ENCODE results near the gene NELFCD. TPM values are rescaled to one million over a fixed set of nuclear protein-coding genes. Genes with fewer than 3 reads are reported as not detected.

The NELFCD gene
- total RNA-seq, 1 donor, result 46.7 TPM

- H3K36me3 ChIP-seq (ENCODE audit: insufficient read depth, low read length), result no peaks in the 10 kb centered on the region
- no peaks in the 10 kb centered on the region for H3K4me1 ChIP-seq (ENCODE audit: insufficient read depth, low read length)
- H2AFZ ChIP-seq (ENCODE audit: low read length), result no peak overlapping the region
- H3K27me3 ChIP-seq (ENCODE audit: insufficient read depth, low read length), result peaks cover 3% of the 10 kb centered on the region
- H3K4me3 ChIP-seq (ENCODE audit: insufficient read depth, low read length), result no peak overlapping the region
- TF ChIP-seq CTCF (IDR thresholded peaks at IDR 0.05; ENCODE audit: extremely low read depth, low read depth, low read length), result no peak
- H4K20me1 ChIP-seq (ENCODE audit: insufficient read depth, low read length), result no peaks in the 10 kb centered on the region
- no peak for DNase-seq (ENCODE audit: insufficient read length, low spot score, missing footprints)
- no peak overlapping the region for H3K27ac ChIP-seq (ENCODE audit: low read depth, low read length)
- no peak overlapping the region for H3K4me2 ChIP-seq (ENCODE audit: insufficient read depth, low read length)
- H3K9me3 ChIP-seq (ENCODE audit: low read depth, low read length), result peaks cover 3% of the 10 kb centered on the region
- no peaks in the 10 kb centered on the region for H3K79me2 ChIP-seq (ENCODE audit: insufficient read depth, low read length)
These were observed 7.2 kb upstream of the NELFCD start for GRCh38 chr20:58973866-58974265.

GRCh38 chr20:58975353-58975752 lies 5.7 kb upstream of the NELFCD start:
- Histone ChIP-seq H3K4me1 (ENCODE audit: insufficient read depth, low read length) (no peaks in the 10 kb centered on the region), H4K20me1 (ENCODE audit: insufficient read depth, low read length) (no peaks in the 10 kb centered on the region), H3K27ac (ENCODE audit: low read depth, low read length) (no peak overlapping the region), H3K9me3 (ENCODE audit: low read depth, low read length) (peaks cover 3% of the 10 kb centered on the region), H3K36me3 (ENCODE audit: insufficient read depth, low read length) (no peaks in the 10 kb centered on the region), H3K79me2 (ENCODE audit: insufficient read depth, low read length) (no peaks in the 10 kb centered on the region), H2AFZ (ENCODE audit: low read length) (no peak overlapping the region), H3K27me3 (ENCODE audit: insufficient read depth, low read length) (peaks cover 3% of the 10 kb centered on the region), H3K4me2 (ENCODE audit: insufficient read depth, low read length) (no peak overlapping the region), H3K4me3 (ENCODE audit: insufficient read depth, low read length) (no peak overlapping the region)
- DNase-seq (ENCODE audit: insufficient read length, low spot score, missing footprints), result no peak
- no peak for TF ChIP-seq CTCF (IDR thresholded peaks at IDR 0.05; ENCODE audit: extremely low read depth, low read depth, low read length)

- DNase-seq (ENCODE audit: insufficient read length, low spot score, missing footprints), result no peak
- H3K9me3 ChIP-seq (ENCODE audit: low read depth, low read length), result peaks cover 3% of the 10 kb centered on the region
These were observed 4.9 kb upstream of the NELFCD start for GRCh38 chr20:58976061-58976730.

More at GRCh38 chr20:58976061-58976730, 4.9 kb upstream of the NELFCD start:
- no peak overlapping the region for H2AFZ ChIP-seq (ENCODE audit: low read length)
- H3K4me1 ChIP-seq (ENCODE audit: insufficient read depth, low read length), result no peaks in the 10 kb centered on the region
- no peak overlapping the region for H3K4me2 ChIP-seq (ENCODE audit: insufficient read depth, low read length)
- no peak for TF ChIP-seq CTCF (IDR thresholded peaks at IDR 0.05; ENCODE audit: extremely low read depth, low read depth, low read length)
- no peaks in the 10 kb centered on the region for H3K79me2 ChIP-seq (ENCODE audit: insufficient read depth, low read length)
- H3K27ac ChIP-seq (ENCODE audit: low read depth, low read length), result no peak overlapping the region
- no peak overlapping the region for H3K4me3 ChIP-seq (ENCODE audit: insufficient read depth, low read length)
- H3K36me3 ChIP-seq (ENCODE audit: insufficient read depth, low read length), result no peaks in the 10 kb centered on the region
- no peaks in the 10 kb centered on the region for H4K20me1 ChIP-seq (ENCODE audit: insufficient read depth, low read length)
- H3K27me3 ChIP-seq (ENCODE audit: insufficient read depth, low read length), result peaks cover 3% of the 10 kb centered on the region

Data from osteoblast (primary cell).